DND-41 (cell line): Measurements from ENCODE around the gene LRRC3.

Source experiments
- ATAC-seq: fragments of 200-7000 bp; cut with Tn5 transposase; 3 replicates; pipeline ENCODE4 v1.9.1; 2021; ENCODE audit warnings: low read depth; ENCODE audit not compliant: insufficient read depth
- DNase-seq: peaks from one replicate; pipeline ENCODE4 v3.0.0-alpha.2; 2020
- H2AFZ ChIP-seq: 2 replicates; pipeline ENCODE4 v1.6.0; 2012; ENCODE audit warnings: low read depth, low read length
- H3K27ac ChIP-seq: 2 replicates; pipeline ENCODE4 v1.5.1; 2012; ENCODE audit warnings: low read length, inconsistent platforms
- H3K27me3 ChIP-seq: fragments of 200-600 bp; sonication (generic); 2 replicates; pipeline ENCODE4 v1.6.0; 2012; ENCODE audit warnings: low read length, mild to moderate bottlenecking, inconsistent platforms; ENCODE audit not compliant: insufficient read depth, poor library complexity
- H3K36me3 ChIP-seq: 2 replicates; pipeline ENCODE4 v1.5.1; 2012; ENCODE audit warnings: low read length, inconsistent platforms; ENCODE audit not compliant: insufficient read depth
- H3K4me1 ChIP-seq: 2 replicates; pipeline ENCODE4 v1.5.1; 2012; ENCODE audit warnings: mild to moderate bottlenecking, low read length; ENCODE audit not compliant: insufficient read depth
- H3K4me2 ChIP-seq: 2 replicates; pipeline ENCODE4 v1.6.0; 2012; ENCODE audit warnings: mild to moderate bottlenecking, moderate library complexity, low read length, inconsistent platforms; ENCODE audit not compliant: insufficient read depth
- H3K4me3 ChIP-seq, 2 experiments: fragments of 200-600 bp in 1 of 2; shearing (Covaris generic) in 1 of 2; 2 replicates each; pipeline ENCODE4 v1.5.1; 2012 to 2016; ENCODE audit warnings: inconsistent platforms in 2 of 2, low read length in 2 of 2, mild to moderate bottlenecking in 2 of 2, low read depth in 1 of 2, moderate library complexity in 1 of 2
- H3K79me2 ChIP-seq: 2 replicates; pipeline ENCODE4 v1.6.0; 2012; ENCODE audit warnings: low read length, inconsistent platforms; ENCODE audit not compliant: insufficient read depth
- H3K9ac ChIP-seq: 2 replicates; pipeline ENCODE4 v1.6.0; 2012; ENCODE audit warnings: low read depth, mild to moderate bottlenecking, inconsistent platforms, low read length, moderate library complexity
- H3K9me3 ChIP-seq: 2 replicates; pipeline ENCODE4 v1.5.1; 2012; ENCODE audit warnings: low read length, moderate library complexity, mild to moderate bottlenecking, inconsistent platforms; ENCODE audit not compliant: insufficient read depth, severe bottlenecking
- H4K20me1 ChIP-seq: 2 replicates; pipeline ENCODE4 v1.6.0; 2012; ENCODE audit warnings: low read length; ENCODE audit not compliant: insufficient read depth
- CTCF ChIP-seq: IDR thresholded peaks from 2 replicates; pipeline ENCODE4 v1.5.1; 2012; ENCODE audit warnings: borderline replicate concordance, low read length, moderate library complexity, mild to moderate bottlenecking; ENCODE audit not compliant: poor library complexity, severe bottlenecking; ENCODE audit errors: extremely low read depth
- EZH2 ChIP-seq: IDR thresholded peaks from 3 replicates; pipeline ENCODE4 v1.6.1; 2012; ENCODE audit warnings: borderline replicate concordance, low read depth, mild to moderate bottlenecking, moderate library complexity, low read length, inconsistent platforms; ENCODE audit not compliant: severe bottlenecking

Gene LRRC3

GRCh38 chr21:44407493-44407892, 47.8 kb upstream of the LRRC3 start:
- Histone ChIP-seq H3K27ac (no peak overlapping the region), H3K4me2 (no peak overlapping the region), H3K4me3 (no peak overlapping the region)

GRCh38 chr21:44408226-44408625, 47.1 kb upstream of the LRRC3 start:
- H3K27ac ChIP-seq: no peak overlapping the region
- no peaks in the 10 kb centered on the region for H3K27me3 ChIP-seq
- ATAC-seq (no peak), DNase-seq (no peak)
- no peak overlapping the region for H3K4me3 ChIP-seq
- no peak overlapping the region for H3K9ac ChIP-seq
- no peaks in the 10 kb centered on the region for H3K79me2 ChIP-seq
- H3K4me2 ChIP-seq: no peak overlapping the region
- no peaks in the 10 kb centered on the region for H3K4me1 ChIP-seq
- no peak overlapping the region for H2AFZ ChIP-seq
- peaks cover 9% of the 10 kb centered on the region for H3K9me3 ChIP-seq
- TF ChIP-seq EZH2: no peak
- TF ChIP-seq CTCF: no peak
- H4K20me1 ChIP-seq: no peaks in the 10 kb centered on the region
- H3K36me3 ChIP-seq: no peaks in the 10 kb centered on the region

More at GRCh38 chr21:44407493-44407892, 47.8 kb upstream of the LRRC3 start:
- Histone ChIP-seq H3K9ac (no peak overlapping the region), H2AFZ (no peak overlapping the region), H3K36me3 (no peaks in the 10 kb centered on the region), H3K27me3 (no peaks in the 10 kb centered on the region), H3K79me2 (no peaks in the 10 kb centered on the region), H3K9me3 (peaks cover 9% of the 10 kb centered on the region), H3K4me1 (no peaks in the 10 kb centered on the region), H4K20me1 (no peaks in the 10 kb centered on the region)
- DNase-seq (peak; percentile 27), ATAC-seq (no peak)
- TF ChIP-seq EZH2 (no peak), CTCF (no peak)

GRCh38 chr21:44413566-44414290, 41.6 kb upstream of the LRRC3 start:
- Histone ChIP-seq H3K79me2 (no peaks in the 10 kb centered on the region), H3K9me3 (peaks cover 6% of the 10 kb centered on the region), H3K27me3 (no peaks in the 10 kb centered on the region), H2AFZ (no peak overlapping the region), H3K27ac (no peak overlapping the region), H3K4me3 (no peak overlapping the region), H3K4me2 (no peak overlapping the region), H3K9ac (no peak overlapping the region), H3K36me3 (no peaks in the 10 kb centered on the region), H4K20me1 (no peaks in the 10 kb centered on the region), H3K4me1 (no peaks in the 10 kb centered on the region)
- DNase-seq (no peak), ATAC-seq (no peak)
- TF ChIP-seq EZH2 (no peak), CTCF (no peak)
